Measurements from ENCODE around the gene CLEC9A. TPM values are rescaled to one million over a fixed set of nuclear protein-coding genes. Genes with fewer than 3 reads are reported as not detected.

Gene CLEC9A
- total and polyA plus RNA-seq, 11 donors: 0.04 to 0.24 (median 0.21) TPM; not detected in 6

DNA sequence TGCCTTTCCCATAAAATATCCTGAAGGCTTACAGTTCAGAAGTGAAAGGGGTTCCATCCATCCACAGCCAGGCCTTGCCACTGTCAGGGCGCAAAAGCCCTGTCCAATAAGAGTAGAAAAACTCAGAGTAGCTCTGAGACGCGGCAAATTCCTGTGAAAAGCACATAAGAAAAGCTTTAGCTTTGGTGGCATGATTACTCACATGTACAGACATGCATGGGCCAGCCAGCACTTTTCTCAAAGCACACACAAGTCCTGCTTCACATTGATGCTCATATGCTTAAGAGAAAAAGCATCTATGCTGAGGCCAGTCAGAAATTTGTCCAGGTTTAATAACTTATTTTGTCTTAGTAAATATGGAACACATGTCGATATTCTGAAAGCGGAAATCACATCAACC is 42.8 kb downstream of the CLEC9A start:
- Histone ChIP-seq H3K27ac (no peak overlapping the region), H3K36me3 (peaks cover 0 to 29% (median 3%) of the 10 kb centered on the region in 9 donors), H3K27me3 (no peaks in the 10 kb centered on the region), H3K4me3 (no peak overlapping the region), H3K4me1 (peaks cover 0 to 20% (median 8%) of the 10 kb centered on the region in 12 donors), H3K9me3 (no peaks in the 10 kb centered on the region)
- WGBS, 4 donors: 96 to 98% (median 97%) methylated on average over 5 of the region's 5 CpGs
- ATAC-seq: no peak
- TF ChIP-seq POLR2A (IDR thresholded peaks at IDR 0.05) (no peak), CTCF (IDR thresholded peaks at IDR 0.05) (no peak)
- intact Hi-C loops (cut with DNase I): no loop called here
- no peak for DNase-seq

DNA sequence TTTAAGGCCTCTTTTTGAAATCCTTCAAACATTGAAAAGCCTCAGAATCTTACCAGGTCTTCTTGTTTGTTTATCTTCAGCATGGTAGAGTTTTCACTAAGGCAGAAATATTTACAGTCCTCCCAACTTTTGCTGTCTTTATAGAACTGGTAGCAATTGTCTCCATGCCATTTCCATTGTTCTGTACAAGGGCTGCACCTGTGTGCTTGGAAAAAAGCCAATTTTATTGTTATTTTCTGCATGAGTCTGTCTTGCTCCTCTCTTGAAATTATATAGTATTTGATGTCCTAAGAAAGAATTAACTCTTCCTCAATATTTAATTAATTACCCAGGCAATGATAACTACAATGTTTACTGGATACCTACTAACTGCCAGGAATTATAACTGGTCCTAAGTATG is 45.0 kb downstream of the CLEC9A start:
- Histone ChIP-seq H3K27ac (no peak overlapping the region), H3K4me3 (no peak overlapping the region), H3K27me3 (no peaks in the 10 kb centered on the region), H3K36me3 (peaks cover 0 to 31% (median 3%) of the 10 kb centered on the region in 9 donors), H3K4me1 (peaks cover 0 to 5% (median 0%) of the 10 kb centered on the region in 12 donors), H3K9me3 (no peaks in the 10 kb centered on the region)
- intact Hi-C loops (cut with DNase I): no loop called here
- ATAC-seq (no peak), DNase-seq (no peak)
- TF ChIP-seq POLR2A (IDR thresholded peaks at IDR 0.05) (no peak), CTCF (IDR thresholded peaks at IDR 0.05) (no peak)

- TF ChIP-seq POLR2A (IDR thresholded peaks at IDR 0.05) (no peak), CTCF (IDR thresholded peaks at IDR 0.05) (no peak)
- H3K4me1 ChIP-seq: peaks cover 0 to 8% (median 0%) of the 10 kb centered on the region in 12 donors
Measured at GRCh38 chr12:10082117-10082874, 51.8 kb downstream of the CLEC9A start.

GRCh38 chr12:10084733-10085132 is 54.3 kb downstream of the CLEC9A start:
- Histone ChIP-seq H3K27me3 (no peaks in the 10 kb centered on the region), H3K27ac (no peak overlapping the region), H3K9me3 (peaks cover 0 to 16% (median 9%) of the 10 kb centered on the region in 12 donors), H3K36me3 (peaks cover 0 to 15% (median 0%) of the 10 kb centered on the region in 9 donors), H3K4me1 (peaks cover 0 to 25% (median 0%) of the 10 kb centered on the region in 12 donors), H3K4me3 (no peak overlapping the region)
- no peak for DNase-seq
- ATAC-seq: no peak
- intact Hi-C loops (cut with DNase I): no loop called here
- TF ChIP-seq CTCF (IDR thresholded peaks at IDR 0.05) (no peak), POLR2A (IDR thresholded peaks at IDR 0.05) (no peak)
- WGBS, 4 donors: 80 to 94% (median 90%) methylated on average over 6 of the region's 6 CpGs

More at GRCh38 chr12:10082117-10082874, 51.8 kb downstream of the CLEC9A start:
- Histone ChIP-seq H3K27me3 (no peaks in the 10 kb centered on the region), H3K4me3 (no peak overlapping the region), H3K36me3 (peaks cover 0 to 15% (median 0%) of the 10 kb centered on the region in 9 donors), H3K9me3 (peaks cover 0 to 16% (median 9%) of the 10 kb centered on the region in 12 donors), H3K27ac (no peak overlapping the region)
- intact Hi-C loops (cut with DNase I): no loop called here
- DNase-seq (no peak), ATAC-seq (no peak)
- WGBS, 4 donors: 66 to 74% (median 69%) methylated on average over 5 of the region's 5 CpGs

Measured in heart left ventricle (tissue), 16 donors.